SKM-1 treated with dmso at 0.1 percent for 144 hours (cell line): Measurements from ENCODE around the gene UGT1A6.
"Not testable (repeated sequence)": the region's sequence is repeated elsewhere in the genome, so short reads cannot be mapped to it uniquely, and the experiment has no call there.

ENCODE experiments used
- DNase-seq: peaks from one replicate; lab custom pipeline; 2025; ENCODE audit not compliant: unreplicated experiment; lab: John Stamatoyannopoulos, UW

Gene UGT1A6

GRCh38 chr2:233692648-233693047 is at the start of gene UGT1A6:
Gene UGT1A6 (plus strand): TSS chr2:233692890. CDS start chr2:233693005, 115 bp downstream.
- no peak for DNase-seq

GRCh38 chr2:233643128-233643527 is 49.6 kb upstream of the UGT1A6 start:
- no peak for DNase-seq

DNA sequence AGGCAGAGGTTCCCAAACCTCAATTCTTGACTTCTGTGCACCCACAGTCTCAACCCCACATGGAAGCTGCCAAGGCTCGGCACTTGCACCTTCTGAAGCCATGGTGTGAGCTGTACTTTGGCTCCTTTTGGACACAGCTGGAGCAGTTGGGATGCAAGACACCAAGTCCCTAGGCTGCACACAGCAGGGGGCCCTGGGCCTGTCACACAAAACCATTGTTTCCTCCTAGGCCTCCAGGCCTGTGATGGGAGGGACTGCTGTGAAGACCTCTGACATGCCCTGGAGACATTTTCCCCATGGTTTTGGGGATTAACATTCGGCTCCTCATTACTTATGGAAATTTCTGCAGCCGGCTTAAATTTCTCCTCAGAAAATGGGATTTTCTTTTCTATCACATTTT is 46.7 kb upstream of the UGT1A6 start:
- not testable (repeated sequence) for DNase-seq

GRCh38 chr2:233650981-233651380 is 41.7 kb upstream of the UGT1A6 start:
- DNase-seq, result no peak

- DNase-seq, result no peak
These were observed 41.3 kb upstream of the UGT1A6 start for GRCh38 chr2:233651430-233651829.

DNA sequence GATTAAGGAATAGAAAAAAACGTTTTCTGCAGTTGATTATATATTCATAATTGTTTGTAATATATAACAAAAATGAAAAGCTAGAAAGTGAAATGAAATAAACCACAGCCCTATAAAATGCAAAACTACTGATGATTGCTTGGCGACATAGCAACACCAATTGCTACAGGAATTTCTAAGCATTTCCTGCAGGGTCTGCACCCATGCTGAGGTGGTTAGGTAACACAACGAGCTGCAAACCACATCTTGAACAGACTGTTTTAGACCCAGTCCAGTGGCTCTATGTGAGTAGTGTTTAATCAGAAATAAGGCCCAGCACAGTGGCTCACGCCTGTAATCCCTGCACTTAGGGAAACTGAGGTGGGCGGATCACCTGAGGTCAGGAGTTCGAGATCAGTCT is 38.2 kb upstream of the UGT1A6 start:
- no peak for DNase-seq

DNA sequence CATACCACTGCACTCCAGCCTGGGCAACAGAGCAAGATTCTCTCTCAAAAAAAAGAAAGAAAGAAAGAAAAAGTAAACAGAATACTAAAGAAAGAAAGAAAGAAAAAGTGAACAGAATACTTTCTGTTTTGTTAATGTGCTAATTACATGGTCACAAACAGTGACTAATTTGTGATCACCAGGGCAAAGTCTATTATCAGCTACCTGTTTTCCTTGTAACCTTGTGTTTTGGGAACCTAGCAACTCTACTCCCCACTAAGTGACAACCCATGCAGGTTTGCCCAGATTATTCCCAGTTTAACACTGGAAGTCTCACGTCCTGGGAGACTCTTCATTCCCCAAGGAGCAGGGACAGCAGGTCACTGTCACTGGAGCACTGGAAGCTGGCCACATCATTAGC is 37.6 kb upstream of the UGT1A6 start:
- no peak for DNase-seq

DNA sequence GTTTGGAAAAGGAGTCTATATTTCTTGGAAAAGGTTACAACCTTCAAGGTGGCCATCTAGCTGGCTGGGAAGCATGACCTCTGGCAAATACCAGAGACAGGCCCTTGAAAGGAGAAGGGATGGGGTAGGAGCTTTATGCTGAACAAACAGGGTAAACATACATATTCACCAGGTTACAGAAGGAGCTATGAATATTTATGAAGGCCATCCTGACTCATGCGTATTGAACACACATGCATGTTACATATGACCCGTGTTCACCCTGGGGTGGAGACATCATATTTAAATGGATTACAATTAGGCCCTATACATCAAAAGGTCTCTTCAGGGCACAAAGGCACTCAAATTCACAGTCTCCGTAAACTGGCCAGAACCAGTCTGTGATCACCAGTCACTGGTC is 36.7 kb upstream of the UGT1A6 start:
- not testable (repeated sequence) for DNase-seq

DNA sequence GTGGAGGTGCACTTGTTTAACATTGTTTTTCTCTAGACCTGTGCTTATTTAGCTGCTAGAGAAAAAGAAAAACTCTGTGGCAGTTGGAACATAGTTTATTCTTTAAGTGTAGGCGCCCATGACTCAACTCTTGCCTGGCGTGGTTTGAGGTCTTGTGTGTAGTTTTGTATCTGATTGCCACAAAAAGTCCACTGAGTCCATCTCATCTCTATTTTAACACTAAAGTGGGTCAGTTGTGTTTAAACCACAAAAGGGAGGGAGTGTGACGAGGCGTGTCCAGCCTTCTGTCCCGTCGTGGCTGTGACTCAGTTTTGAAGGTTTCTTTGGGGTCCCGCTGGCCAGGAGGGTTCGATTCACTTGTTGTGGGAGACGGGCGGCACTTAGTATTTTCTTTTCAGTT is 36.2 kb upstream of the UGT1A6 start:
- no peak for DNase-seq

DNA sequence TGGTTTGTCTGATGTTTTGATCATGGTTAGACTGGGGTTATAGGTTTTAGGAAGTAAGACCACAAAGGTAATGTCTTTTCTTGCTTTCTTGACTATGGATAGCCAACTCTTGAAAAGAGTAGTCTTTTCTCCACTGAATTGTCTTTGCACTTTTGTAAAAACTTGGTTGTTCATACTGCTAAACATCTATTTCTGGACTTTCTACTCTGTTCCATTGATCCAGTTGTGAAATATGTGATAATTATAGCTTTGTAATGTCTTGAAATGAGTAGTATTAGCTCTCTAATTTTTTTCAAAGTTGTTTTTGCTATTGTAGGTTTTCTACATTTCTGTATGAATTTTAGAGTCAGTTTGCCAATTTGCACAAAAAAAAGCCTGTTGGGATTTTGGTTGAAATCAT is 34.1 kb upstream of the UGT1A6 start:
- DNase-seq, result no peak

DNA sequence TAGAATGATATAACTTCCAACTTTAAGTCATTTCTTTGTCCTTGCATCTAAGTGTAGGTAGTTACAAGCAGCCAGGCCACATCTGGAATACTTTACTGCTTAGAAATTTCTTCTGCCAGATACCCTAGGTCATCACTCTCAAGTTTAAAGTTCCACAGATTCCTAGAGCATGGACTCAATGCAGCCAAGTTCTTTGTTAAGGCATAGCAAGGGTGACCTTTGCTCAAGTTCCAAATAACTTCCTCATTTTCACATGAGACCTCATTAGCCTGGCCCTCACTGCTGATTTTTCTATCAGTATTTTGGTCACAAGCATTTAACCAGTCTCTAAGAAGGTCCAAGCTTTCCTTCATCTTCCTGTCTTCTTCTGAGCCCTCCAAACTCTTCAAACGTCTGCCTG is 28.8 kb upstream of the UGT1A6 start:
- no peak for DNase-seq

DNA sequence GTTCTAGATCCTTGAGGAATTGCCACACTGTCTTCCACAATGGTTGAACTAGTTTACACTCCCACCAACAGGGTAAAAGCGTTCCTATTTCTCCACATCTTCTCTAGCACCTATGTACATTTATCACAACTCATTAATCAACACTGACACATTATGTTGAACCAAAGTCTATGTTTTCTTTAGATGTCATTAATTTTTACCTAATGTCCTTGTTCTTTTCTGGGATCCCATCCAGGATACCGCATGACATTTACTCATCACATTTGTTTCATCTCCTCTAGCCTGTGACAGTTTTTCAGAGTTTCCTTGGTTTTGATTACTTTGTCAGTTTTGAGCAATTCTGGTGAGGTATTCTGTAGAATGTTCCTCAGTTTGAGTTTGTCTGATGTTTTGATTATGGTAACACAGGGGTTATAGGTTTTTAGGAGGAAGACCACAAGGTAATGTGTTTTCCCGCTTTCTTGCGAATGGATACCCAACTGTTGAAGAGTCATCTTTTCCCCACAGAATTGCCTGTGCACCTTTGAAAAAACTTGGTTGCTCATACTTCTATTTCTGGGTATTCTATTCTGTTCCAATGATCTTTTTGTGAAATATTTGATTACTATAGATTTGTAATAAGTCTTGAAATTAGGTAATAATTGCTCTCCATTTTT is 24.0 kb upstream of the UGT1A6 start:
- DNase-seq, result no peak

- no peak for DNase-seq
These were observed 21.2 kb upstream of the UGT1A6 start, which contains the start of gene UGT1A9 for GRCh38 chr2:233671290-233672161. Gene UGT1A9 (plus strand): TSS chr2:233671898. CDS start chr2:233671935, 37 bp downstream.

- DNase-seq, result no peak
These were observed 19.8 kb upstream of the UGT1A6 start for GRCh38 chr2:233672886-233673285.

GRCh38 chr2:233673896-233674295 is 18.8 kb upstream of the UGT1A6 start:
- DNase-seq, result no peak

GRCh38 chr2:233674314-233674713 is 18.4 kb upstream of the UGT1A6 start:
- no peak for DNase-seq

- no peak for DNase-seq
These were observed 17.7 kb upstream of the UGT1A6 start for GRCh38 chr2:233674995-233675394.

DNA sequence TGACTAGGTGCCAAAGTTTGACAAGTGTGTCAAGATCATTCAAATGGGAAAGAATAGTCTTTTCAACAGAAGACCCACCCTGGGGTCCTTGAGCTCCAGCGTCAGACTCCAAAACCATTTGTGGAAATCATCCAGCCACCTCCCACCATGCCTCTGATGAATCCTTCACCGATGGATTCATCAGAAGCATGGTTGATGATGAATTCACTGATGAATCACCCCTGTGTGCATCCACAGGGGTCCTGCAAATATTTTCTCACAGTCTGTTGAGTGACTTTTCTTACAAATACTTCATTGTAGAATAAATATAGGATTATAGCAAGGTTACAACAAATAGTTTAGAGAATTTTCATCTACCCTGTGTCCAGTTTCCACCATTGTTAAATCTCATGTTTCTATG is 16.6 kb upstream of the UGT1A6 start:
- no peak for DNase-seq

DNA sequence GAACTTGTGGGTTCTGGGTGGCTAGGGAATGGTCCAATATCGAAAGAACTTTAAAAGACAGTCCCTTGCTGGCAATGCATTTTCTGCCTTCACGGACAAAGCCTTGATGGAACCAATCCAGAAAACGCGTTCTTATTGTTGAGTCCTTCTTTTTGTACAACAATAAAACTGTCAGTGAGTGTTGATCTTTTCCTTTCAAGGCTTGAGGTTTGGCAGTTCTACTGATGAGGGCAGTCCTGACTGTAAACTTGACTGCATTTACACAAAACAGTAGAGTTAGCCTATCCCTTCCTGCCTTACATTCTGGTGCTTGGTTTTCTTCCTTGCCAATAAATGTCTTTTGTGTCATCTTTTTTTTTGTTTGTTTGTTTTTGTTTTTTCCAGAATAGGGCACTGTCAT is 13.5 kb upstream of the UGT1A6 start:
- no peak for DNase-seq

DNA sequence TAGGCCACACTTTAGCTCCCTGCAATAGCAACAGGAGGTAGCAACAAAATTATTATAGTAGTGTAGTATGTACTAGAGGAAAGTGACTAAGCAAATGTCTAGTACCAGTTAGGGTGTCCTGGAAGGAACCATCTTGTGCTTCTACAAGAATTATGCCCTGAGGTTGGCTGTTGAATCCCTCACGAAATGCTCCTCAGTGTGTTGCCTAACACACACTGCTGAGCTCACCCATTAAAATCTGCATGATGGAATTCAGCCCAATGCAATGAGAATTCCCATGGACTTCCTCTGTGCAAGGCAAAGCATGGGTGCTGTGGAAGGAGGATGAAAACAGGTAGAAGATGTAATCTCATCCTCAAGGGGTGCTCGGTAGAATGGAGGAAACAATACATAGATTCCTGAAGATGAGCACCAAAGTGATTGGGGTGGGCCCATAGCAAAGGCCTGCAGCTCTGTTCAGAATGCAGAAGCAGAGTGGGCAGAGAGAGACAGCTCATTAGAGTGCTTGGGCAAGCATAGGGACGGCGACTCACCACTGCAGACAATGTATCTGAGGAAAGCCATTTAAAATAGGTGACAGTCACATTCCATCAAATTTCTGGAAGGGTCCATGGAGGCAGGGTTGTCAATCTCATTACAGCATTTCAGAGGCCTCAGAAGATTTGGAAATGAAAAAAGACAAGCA is 12.2 kb upstream of the UGT1A6 start:
- no peak for DNase-seq

- no peak for DNase-seq
These were observed 11.1 kb upstream of the UGT1A6 start, which contains the start of gene UGT1A7 for GRCh38 chr2:233681521-233682099. Gene UGT1A7 (plus strand): TSS chr2:233681901. CDS start chr2:233681938, 37 bp downstream.
